Measurements from ENCODE around the gene ATP2A3. TPM values are rescaled to one million over a fixed set of nuclear protein-coding genes. Genes with fewer than 3 reads are reported as not detected.

The ATP2A3 gene
- total and polyA plus RNA-seq, 3 experiments from 2014 or later, result 105 to 111 (median 108) TPM

DNA sequence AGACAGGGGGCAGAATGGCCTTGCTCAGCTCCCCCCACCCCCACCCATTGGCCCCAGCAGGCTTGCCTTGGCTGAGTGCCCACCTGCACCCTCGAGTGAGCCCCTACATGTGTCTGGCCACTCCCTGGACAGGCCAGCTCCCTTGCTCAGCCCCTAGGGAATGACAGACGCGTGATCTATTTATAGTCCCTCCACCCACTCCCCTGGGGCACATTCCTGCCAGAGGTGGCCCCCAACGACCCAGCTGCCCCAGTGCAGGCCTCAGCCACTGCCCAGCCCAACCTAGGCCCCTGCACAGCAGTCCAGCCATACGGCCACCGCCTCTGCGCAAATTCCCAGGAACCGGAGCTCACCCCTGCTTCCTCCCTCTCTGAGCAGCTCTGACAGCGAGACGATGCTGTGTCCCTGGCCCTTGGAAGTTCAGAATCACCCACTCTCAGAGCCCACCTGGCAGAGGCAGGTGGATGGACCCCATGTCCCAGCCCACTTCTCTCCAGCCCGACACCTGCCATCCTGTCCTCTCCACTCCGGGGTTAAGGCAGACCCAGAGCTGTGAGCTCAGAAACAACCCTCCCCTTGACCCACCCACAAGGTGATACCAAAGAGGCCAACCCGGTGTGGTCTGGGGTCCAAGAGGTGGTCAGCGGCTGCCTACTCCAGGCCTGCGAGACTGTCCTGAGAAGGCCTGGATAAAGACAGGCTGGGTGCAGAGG is 36.5 kb downstream of the ATP2A3 start:
- Histone ChIP-seq H3K9me3 (ENCODE audit: low read length) (no peaks in the 10 kb centered on the region), H3K4me1 (ENCODE audit: insufficient read depth, low read length) (no peaks in the 10 kb centered on the region), H3K36me3 (ENCODE audit: insufficient read depth, low read length) (peaks cover 39% of the 10 kb centered on the region), H3K4me3 (ENCODE audit: low read length) (no peak overlapping the region), H3K27ac (ENCODE audit: low read depth, low read length) (no peak overlapping the region), H3K27me3 (ENCODE audit: insufficient read depth, low read length, poor library complexity, severe bottlenecking) (no peaks in the 10 kb centered on the region)
- Mint-ChIP-seq H3K27me3 (no peaks in the 10 kb centered on the region), H3K4me3 (no peak overlapping the region), H3K36me3 (peaks cover 0 to 80% (median 10%) of the 10 kb centered on the region in 3 donors), H3K4me1 (peaks cover 0 to 4% (median 0%) of the 10 kb centered on the region in 3 donors), H3K27ac (peak overlapping the region in 3 of 8 donors; percentile 38 to 65 (median 42)), H3K9me3 (no peaks in the 10 kb centered on the region)
- CTCF ChIA-PET, result interaction anchor here (2.1 kb wide), 1 partner anchor 13 kb away, joined by 7 read pairs; no protein-coding TSS in a partner anchor
- no peak for DNase-seq
- POLR2A ChIA-PET, result no interaction called here

DNA sequence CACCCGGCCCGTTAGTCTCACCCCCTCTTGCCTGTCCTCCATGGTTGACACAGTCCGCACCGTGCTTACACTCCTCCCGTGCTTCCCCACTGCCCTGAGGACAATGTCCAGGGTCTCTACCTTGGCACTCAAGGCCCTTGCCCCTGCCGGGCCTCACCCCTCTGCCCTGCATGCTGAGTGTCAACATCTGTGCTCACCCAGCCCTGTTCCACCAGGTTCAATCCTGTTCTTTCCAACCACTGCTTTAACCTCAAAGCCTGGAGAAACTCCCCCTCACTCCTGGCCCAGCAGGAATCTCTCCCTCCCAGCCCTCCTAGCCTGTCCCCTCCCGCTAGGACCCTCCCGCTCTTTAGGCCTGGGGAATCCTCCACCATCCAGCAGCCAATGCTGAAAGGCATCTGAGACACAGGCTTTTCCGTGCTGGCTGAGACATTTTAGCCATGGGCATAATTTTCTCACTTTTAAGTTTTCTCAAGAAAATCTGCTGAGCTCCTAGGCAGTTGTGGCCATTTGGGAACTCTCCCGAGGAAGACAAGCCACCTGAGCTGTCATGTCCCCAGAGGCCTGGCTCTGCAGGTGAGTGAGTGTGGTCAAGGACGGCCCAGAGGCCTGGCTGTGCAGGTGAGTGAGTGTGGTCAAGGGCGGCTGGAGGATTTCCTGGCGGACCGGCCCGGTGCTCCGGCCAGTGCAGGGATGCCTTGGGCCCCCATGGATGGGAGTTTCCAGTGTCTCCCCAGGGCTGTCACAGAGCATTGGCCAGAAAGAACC is 37.2 kb downstream of the ATP2A3 start:
- ChIA-PET CTCF (interaction anchor here (0.9 to 2.1 kb wide), 2 partner anchors 13 to 16 kb away, joined by 3 to 7 read pairs; no protein-coding TSS in a partner anchor), POLR2A (no interaction called here)
- no peak for DNase-seq
- Mint-ChIP-seq H3K27ac (peak overlapping the region in 5 of 8 donors; percentile 38 to 96 (median 66)), H3K9me3 (no peaks in the 10 kb centered on the region), H3K4me1 (peaks cover 0 to 4% (median 0%) of the 10 kb centered on the region in 3 donors), H3K4me3 (no peak overlapping the region), H3K27me3 (no peaks in the 10 kb centered on the region), H3K36me3 (peaks cover 0 to 73% (median 7%) of the 10 kb centered on the region in 3 donors)
- Histone ChIP-seq H3K4me3 (ENCODE audit: low read length) (no peak overlapping the region), H3K36me3 (ENCODE audit: insufficient read depth, low read length) (peaks cover 35% of the 10 kb centered on the region), H3K4me1 (ENCODE audit: insufficient read depth, low read length) (no peaks in the 10 kb centered on the region), H3K9me3 (ENCODE audit: low read length) (no peaks in the 10 kb centered on the region), H3K27me3 (ENCODE audit: insufficient read depth, low read length, poor library complexity, severe bottlenecking) (no peaks in the 10 kb centered on the region), H3K27ac (ENCODE audit: low read depth, low read length) (no peak overlapping the region)

DNA sequence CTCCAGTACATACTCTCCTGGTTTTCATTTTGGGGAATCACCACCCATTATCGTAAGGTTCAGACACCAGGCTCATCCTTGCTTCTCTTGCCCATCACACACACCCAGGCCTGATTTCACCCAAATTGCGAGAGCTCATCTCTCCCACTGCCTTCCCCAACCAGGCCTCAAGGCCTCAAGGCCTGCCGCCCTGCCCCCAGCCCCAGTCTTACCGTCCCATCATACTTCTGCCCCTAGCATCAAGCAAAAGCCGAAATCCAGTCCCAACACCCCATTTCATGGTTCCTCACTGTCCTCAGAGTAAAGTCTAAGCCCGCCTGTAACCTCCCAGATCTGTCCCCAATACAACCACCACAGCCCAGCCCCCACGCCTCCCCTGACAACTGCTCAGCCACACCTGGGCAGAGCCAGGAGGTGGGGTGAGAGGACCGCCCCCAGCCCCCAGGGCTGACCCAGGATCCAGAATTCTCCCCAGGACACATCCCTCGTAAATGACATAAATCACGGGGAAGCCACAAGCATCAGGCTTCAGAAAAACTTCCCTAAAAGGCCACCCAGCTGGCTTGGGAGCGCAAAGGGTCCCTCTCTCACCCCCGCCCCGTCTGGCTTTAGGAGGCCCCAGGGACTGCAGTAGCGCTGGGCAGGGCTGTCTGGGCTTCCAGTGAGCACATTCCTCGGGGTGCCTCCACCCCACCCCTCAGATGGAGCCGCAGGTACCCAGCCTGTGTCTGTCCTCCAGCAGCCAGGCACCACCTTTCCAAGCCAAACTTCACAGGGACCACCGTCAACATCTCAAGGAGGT is 38.4 kb downstream of the ATP2A3 start:
- peak overlapping the region in 7 of 8 donors; percentile 1 to 96 (median 20) for H3K27ac Mint-ChIP-seq
- H3K4me3 Mint-ChIP-seq, result no peak overlapping the region
- DNase-seq, result no peak
- H3K9me3 ChIP-seq (ENCODE audit: low read length), result no peaks in the 10 kb centered on the region
- no peak overlapping the region for H3K27ac ChIP-seq (ENCODE audit: low read depth, low read length)
- H3K4me3 ChIP-seq (ENCODE audit: low read length), result no peak overlapping the region
- H3K4me1 Mint-ChIP-seq, result peaks cover 0 to 4% (median 0%) of the 10 kb centered on the region in 3 donors
- H3K9me3 Mint-ChIP-seq, result no peaks in the 10 kb centered on the region
- peaks cover 32% of the 10 kb centered on the region for H3K36me3 ChIP-seq (ENCODE audit: insufficient read depth, low read length)
- CTCF ChIA-PET, result interaction anchor here (2.1 kb wide), 1 partner anchor 12 kb away, joined by 7 read pairs; no protein-coding TSS in a partner anchor
- no peaks in the 10 kb centered on the region for H3K27me3 ChIP-seq (ENCODE audit: insufficient read depth, low read length, poor library complexity, severe bottlenecking)
- no peaks in the 10 kb centered on the region for H3K4me1 ChIP-seq (ENCODE audit: insufficient read depth, low read length)
- H3K27me3 Mint-ChIP-seq, result no peaks in the 10 kb centered on the region
- H3K36me3 Mint-ChIP-seq, result peaks cover 0 to 64% (median 7%) of the 10 kb centered on the region in 3 donors
- POLR2A ChIA-PET, result no interaction called here

DNA sequence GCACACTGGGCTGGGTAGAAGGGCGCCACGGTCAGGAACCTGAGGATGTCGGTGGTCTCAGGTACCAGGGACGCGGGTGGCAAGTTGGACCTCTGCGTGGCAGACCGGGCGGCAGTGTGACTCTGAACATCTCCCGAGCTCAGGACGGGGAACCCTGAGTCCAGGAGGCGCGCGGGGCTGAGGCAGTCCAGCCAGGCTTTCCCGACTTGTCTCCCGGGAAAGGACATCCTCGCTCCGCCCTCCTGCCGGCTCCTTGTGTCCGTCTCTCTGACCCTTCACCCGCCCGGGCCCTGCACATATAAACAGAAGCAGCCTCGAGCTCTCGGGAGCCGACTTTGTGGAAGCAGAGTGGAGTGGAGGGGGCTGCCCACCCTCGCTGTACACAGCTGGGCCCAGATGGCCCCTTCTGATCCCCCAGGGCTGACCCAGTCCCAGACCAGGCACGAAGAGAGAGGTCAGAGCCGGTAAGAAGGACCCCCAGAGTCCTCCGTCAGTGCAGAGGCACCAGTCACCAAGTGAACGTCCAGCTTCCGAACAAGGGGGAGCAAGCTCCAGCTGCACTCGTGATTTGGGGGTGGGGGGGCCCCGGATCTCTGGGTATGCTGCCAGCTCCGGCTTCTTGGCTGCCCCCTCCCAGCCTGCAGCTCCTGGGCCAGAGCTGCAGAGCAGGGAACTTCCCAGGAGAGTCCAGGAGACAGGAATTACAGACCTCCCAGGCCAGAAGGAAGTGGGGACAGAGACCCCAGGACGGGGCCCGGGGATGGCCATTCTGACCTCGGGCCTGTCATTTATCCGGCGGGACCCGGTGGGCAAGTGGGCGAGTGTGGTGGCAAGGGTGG is 39.5 kb downstream of the ATP2A3 start:
- POLR2A ChIA-PET, result no interaction called here

DNA sequence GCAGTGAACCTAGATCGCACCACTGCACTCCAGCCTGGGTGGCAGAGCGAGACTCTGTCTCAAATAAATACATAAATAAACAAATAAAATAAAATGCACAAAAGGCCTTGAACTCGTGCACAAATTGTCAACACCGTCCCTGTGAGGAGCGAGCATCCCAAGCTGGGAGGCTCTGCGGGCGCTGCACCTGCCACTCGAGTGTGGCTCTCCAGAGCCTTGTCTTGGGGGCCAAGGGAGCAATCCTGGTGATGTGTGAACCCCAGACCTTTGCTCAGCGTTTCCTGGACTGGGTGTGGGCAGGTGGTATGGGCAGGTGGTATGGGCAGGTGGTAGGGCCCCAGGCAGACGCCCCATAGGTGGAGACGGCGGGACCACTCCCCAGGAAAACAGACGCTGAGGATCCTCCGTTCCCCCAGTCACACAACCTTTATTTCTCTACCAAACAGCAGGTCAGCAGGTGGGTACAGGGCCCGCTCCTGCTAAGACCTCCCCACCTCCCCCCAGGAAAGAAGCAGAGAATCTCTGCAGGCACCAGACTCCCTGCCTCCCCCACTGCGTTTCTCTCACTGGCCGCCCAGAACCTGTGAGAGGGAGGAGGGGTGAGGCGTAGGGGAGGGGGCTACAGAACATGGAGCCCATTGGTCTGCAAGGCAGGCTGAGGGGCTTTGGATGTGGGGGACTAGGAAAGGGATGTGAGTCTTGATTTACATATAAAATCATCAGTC is 40.6 kb downstream of the ATP2A3 start:
- H3K4me3 Mint-ChIP-seq, result no peak overlapping the region
- H3K27me3 Mint-ChIP-seq, result no peaks in the 10 kb centered on the region
- peaks cover 0 to 45% (median 7%) of the 10 kb centered on the region in 3 donors for H3K36me3 Mint-ChIP-seq
- Histone ChIP-seq H3K4me3 (ENCODE audit: low read length) (no peak overlapping the region), H3K27me3 (ENCODE audit: insufficient read depth, low read length, poor library complexity, severe bottlenecking) (no peaks in the 10 kb centered on the region), H3K4me1 (ENCODE audit: insufficient read depth, low read length) (no peaks in the 10 kb centered on the region), H3K9me3 (ENCODE audit: low read length) (no peaks in the 10 kb centered on the region), H3K27ac (ENCODE audit: low read depth, low read length) (no peak overlapping the region), H3K36me3 (ENCODE audit: insufficient read depth, low read length) (peaks cover 19% of the 10 kb centered on the region)
- CTCF ChIA-PET, result interaction anchor here (3.6 kb wide), 1 partner anchor 10 kb away, joined by 16 read pairs; no protein-coding TSS in a partner anchor
- POLR2A ChIA-PET, result no interaction called here
- H3K9me3 Mint-ChIP-seq, result no peaks in the 10 kb centered on the region
- no peak for DNase-seq
- peak overlapping the region in 1 of 8 donors; percentile 72 for H3K27ac Mint-ChIP-seq
- peaks cover 0 to 4% (median 0%) of the 10 kb centered on the region in 3 donors for H3K4me1 Mint-ChIP-seq

More for the DNA sequence above, 39.5 kb downstream of the ATP2A3 start:
- no peaks in the 10 kb centered on the region for H3K9me3 ChIP-seq (ENCODE audit: low read length)
- no peaks in the 10 kb centered on the region for H3K4me1 ChIP-seq (ENCODE audit: insufficient read depth, low read length)
- Mint-ChIP-seq H3K36me3 (peaks cover 0 to 56% (median 7%) of the 10 kb centered on the region in 3 donors), H3K4me1 (peaks cover 0 to 4% (median 0%) of the 10 kb centered on the region in 3 donors), H3K27me3 (no peaks in the 10 kb centered on the region), H3K27ac (no peak overlapping the region), H3K4me3 (no peak overlapping the region), H3K9me3 (no peaks in the 10 kb centered on the region)
- no peak overlapping the region for H3K27ac ChIP-seq (ENCODE audit: low read depth, low read length)
- no peak for DNase-seq
- CTCF ChIA-PET, result interaction anchor here (3.6 kb wide), 1 partner anchor 11 kb away, joined by 16 read pairs; no protein-coding TSS in a partner anchor
- no peaks in the 10 kb centered on the region for H3K27me3 ChIP-seq (ENCODE audit: insufficient read depth, low read length, poor library complexity, severe bottlenecking)
- peaks cover 30% of the 10 kb centered on the region for H3K36me3 ChIP-seq (ENCODE audit: insufficient read depth, low read length)
- H3K4me3 ChIP-seq (ENCODE audit: low read length), result no peak overlapping the region

DNA sequence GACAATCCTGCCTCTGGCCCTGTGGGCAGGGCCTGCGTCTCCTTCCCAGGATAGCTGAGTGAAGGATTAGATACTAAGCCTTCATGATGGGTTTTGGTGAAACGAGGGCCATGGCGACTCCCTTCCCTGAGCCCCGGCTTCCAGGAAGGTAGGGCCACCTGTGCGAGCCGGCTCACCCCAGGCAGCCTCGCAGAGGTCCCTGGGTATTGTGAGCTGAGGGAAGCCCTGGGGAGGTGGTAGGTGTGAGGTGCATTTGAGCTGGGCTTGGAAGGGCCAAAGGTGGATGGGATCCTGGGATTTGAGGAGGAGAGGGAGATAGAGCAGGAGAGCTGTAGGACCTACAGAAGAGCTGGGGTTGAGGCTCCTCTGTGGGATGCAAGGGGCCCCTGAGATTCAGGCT is 41.5 kb downstream of the ATP2A3 start:
- H3K4me3 Mint-ChIP-seq, result no peak overlapping the region
- DNase-seq, result no peak
- H3K4me1 ChIP-seq (ENCODE audit: insufficient read depth, low read length), result peaks cover under 1% of the 10 kb centered on the region
- H3K27me3 Mint-ChIP-seq, result no peaks in the 10 kb centered on the region
- CTCF ChIA-PET, result interaction anchor here (3.6 kb wide), 1 partner anchor 9 kb away, joined by 16 read pairs; no protein-coding TSS in a partner anchor
- H3K4me1 Mint-ChIP-seq, result peaks cover 2 to 4% (median 4%) of the 10 kb centered on the region in 3 donors
- H3K27me3 ChIP-seq (ENCODE audit: insufficient read depth, low read length, poor library complexity, severe bottlenecking), result no peaks in the 10 kb centered on the region
- POLR2A ChIA-PET, result no interaction called here
- H3K36me3 ChIP-seq (ENCODE audit: insufficient read depth, low read length), result peaks cover 10% of the 10 kb centered on the region
- peaks cover 0 to 36% (median 7%) of the 10 kb centered on the region in 3 donors for H3K36me3 Mint-ChIP-seq
- H3K4me3 ChIP-seq (ENCODE audit: low read length), result no peak overlapping the region
- H3K27ac Mint-ChIP-seq, result peak overlapping the region in 4 of 8 donors; percentile 42 to 73 (median 65)
- H3K9me3 ChIP-seq (ENCODE audit: low read length), result no peaks in the 10 kb centered on the region
- H3K9me3 Mint-ChIP-seq, result no peaks in the 10 kb centered on the region
- H3K27ac ChIP-seq (ENCODE audit: low read depth, low read length), result no peak overlapping the region

Data from CD8-positive, alpha-beta memory T cell (primary cell).